ENCODE measurements around the gene CNIH1. TPM values are rescaled to one million over a fixed set of nuclear protein-coding genes. Genes with fewer than 3 reads are reported as not detected.
"Not testable (repeated sequence)": the region's sequence is repeated elsewhere in the genome, so short reads cannot be mapped to it uniquely, and the experiment has no call there.

Gene CNIH1
- total RNA-seq, 4 donors from 2014 or later: 48.9 to 137 (median 99.3) TPM

DNA sequence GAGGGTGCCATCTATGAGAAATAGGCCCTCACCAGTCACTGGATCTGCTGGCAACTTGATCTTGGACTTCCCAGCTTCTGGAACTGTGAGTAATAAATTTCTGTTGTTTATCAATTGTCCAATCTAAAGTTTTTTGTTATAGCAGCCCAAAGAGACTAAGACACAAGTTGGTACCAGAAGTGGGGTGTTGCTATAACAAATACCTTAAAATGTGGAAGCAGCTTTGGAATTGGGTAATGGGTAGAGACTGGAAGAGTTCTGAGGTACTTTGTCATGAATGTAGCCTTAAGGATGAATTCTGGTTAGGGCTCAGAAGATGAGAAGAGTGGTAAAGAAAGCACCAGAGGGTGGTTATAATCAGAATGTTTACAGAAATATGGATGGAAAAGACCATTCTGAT, 26.1 kb upstream of the CNIH1 start:
- no peak for DNase-seq (ENCODE audit: low spot score in 2 of 2)
- TF ChIP-seq EP300 (IDR thresholded peaks at IDR 0.05) (no peak), POLR2A (IDR thresholded peaks at IDR 0.05) (no peak), POLR2AphosphoS5 (IDR thresholded peaks at IDR 0.05) (no peak)
- TF ChIP-seq, protein P1, sequence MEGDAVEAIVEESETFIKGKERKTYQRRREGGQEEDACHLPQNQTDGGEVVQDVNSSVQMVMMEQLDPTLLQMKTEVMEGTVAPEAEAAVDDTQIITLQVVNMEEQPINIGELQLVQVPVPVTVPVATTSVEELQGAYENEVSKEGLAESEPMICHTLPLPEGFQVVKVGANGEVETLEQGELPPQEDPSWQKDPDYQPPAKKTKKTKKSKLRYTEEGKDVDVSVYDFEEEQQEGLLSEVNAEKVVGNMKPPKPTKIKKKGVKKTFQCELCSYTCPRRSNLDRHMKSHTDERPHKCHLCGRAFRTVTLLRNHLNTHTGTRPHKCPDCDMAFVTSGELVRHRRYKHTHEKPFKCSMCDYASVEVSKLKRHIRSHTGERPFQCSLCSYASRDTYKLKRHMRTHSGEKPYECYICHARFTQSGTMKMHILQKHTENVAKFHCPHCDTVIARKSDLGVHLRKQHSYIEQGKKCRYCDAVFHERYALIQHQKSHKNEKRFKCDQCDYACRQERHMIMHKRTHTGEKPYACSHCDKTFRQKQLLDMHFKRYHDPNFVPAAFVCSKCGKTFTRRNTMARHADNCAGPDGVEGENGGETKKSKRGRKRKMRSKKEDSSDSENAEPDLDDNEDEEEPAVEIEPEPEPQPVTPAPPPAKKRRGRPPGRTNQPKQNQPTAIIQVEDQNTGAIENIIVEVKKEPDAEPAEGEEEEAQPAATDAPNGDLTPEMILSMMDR (IDR thresholded peaks at IDR 0.05): no peak
- peaks cover 8% of the 10 kb centered on the region for H3K9me3 ChIP-seq

DNA sequence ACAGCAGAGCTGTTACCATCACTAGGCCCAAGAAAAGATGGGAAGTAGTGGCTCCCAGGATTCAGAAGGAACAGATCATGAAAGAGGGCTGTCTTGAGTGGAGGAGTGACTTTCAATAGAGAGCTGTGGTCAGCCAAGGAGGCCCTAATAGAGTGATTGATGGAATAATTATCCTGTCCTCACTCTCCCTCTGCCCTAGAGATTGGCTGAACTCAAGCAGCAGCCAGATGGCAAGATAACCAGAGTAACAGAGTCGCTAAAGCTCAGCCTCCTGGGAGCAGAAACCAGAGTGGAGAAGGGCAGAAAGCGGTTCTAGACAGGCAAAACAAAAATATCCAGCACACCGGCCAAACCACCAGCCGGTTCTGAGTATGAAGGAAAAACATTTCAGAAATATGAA, 24.5 kb upstream of the CNIH1 start:
- Histone ChIP-seq H3K27ac (no peak overlapping the region), H3K36me3 (peaks cover 2% of the 10 kb centered on the region), H3K4me3 (no peak overlapping the region), H3K4me1 (no peaks in the 10 kb centered on the region), H3K9me3 (peaks cover 8% of the 10 kb centered on the region), H3K27me3 (no peaks in the 10 kb centered on the region)
- WGBS: 81% methylated on average over 4 of the region's 4 CpGs
- no peak for DNase-seq (ENCODE audit: low spot score in 2 of 2)
- no peak for TF ChIP-seq POLR2A (IDR thresholded peaks at IDR 0.05)
- no peak for TF ChIP-seq EP300 (IDR thresholded peaks at IDR 0.05)
- TF ChIP-seq, protein P1 (IDR thresholded peaks at IDR 0.05): no peak
- no peak for TF ChIP-seq POLR2AphosphoS5 (IDR thresholded peaks at IDR 0.05)

More for the DNA sequence above, 26.1 kb upstream of the CNIH1 start:
- Histone ChIP-seq H3K36me3 (peaks cover 3% of the 10 kb centered on the region), H3K27ac (no peak overlapping the region), H3K27me3 (no peaks in the 10 kb centered on the region), H3K4me3 (no peak overlapping the region), H3K4me1 (no peaks in the 10 kb centered on the region)

DNA sequence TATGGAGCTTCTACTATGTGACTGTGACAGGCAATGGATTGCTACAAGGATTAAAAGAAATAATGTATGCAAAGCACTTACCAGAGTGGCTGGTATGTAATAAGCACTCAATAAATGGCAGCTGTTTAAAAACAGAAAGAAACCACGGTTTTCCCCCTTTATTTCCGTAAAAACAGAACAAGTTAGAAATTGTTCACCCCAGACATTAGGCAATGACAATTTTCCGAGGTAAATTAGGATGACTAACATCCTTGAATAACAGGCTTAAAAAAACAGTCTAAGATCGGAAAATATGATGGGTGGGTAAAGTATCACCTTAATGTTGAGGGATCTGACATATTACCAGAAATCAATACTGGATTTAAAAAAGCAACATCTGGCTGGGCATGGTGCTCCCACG, 20.9 kb upstream of the CNIH1 start:
- no peak overlapping the region for H3K27ac ChIP-seq
- TF ChIP-seq POLR2A (IDR thresholded peaks at IDR 0.05) (no peak), EP300 (IDR thresholded peaks at IDR 0.05) (no peak), POLR2AphosphoS5 (IDR thresholded peaks at IDR 0.05) (no peak)
- TF ChIP-seq, protein P1 (IDR thresholded peaks at IDR 0.05): no peak
- no peaks in the 10 kb centered on the region for H3K36me3 ChIP-seq
- no peak overlapping the region for H3K4me3 ChIP-seq
- DNase-seq (ENCODE audit: low spot score in 2 of 2): no peak
- no peaks in the 10 kb centered on the region for H3K9me3 ChIP-seq
- H3K4me1 ChIP-seq: no peaks in the 10 kb centered on the region
- H3K27me3 ChIP-seq: no peaks in the 10 kb centered on the region
- 53% methylated on average over 5 of the region's 5 CpGs for WGBS

DNA sequence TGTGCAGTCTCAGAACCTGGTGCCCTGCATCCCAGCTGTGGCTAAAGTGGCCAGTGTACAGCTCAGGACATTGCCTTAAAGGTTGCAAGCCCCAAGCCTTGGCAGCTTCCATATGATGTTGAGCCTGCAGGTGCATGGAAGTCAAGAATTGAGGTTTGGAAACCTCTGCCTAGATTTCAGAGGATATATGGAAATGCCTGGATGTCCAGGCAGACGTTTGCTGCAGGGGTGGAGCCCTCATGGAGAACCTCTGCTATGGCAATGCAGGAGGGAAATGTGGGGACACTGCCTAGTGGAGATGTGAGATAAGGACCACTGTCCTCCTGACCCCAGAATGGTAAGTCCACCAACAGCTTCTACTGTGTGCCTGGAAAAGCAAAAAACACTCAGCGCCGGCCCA, 17.9 kb upstream of the CNIH1 start:
- WGBS: 96% methylated on average over 3 of the region's 3 CpGs
- no peak overlapping the region for H3K27ac ChIP-seq
- no peak overlapping the region for H3K4me3 ChIP-seq
- H3K9me3 ChIP-seq: no peaks in the 10 kb centered on the region
- H3K27me3 ChIP-seq: no peaks in the 10 kb centered on the region
- no peak for TF ChIP-seq POLR2A (IDR thresholded peaks at IDR 0.05)
- TF ChIP-seq, protein P1 (IDR thresholded peaks at IDR 0.05): no peak
- TF ChIP-seq EP300 (IDR thresholded peaks at IDR 0.05): no peak
- TF ChIP-seq POLR2AphosphoS5 (IDR thresholded peaks at IDR 0.05): no peak
- DNase-seq (ENCODE audit: low spot score in 2 of 2): no peak
- H3K4me1 ChIP-seq: no peaks in the 10 kb centered on the region
- H3K36me3 ChIP-seq: no peaks in the 10 kb centered on the region

DNA sequence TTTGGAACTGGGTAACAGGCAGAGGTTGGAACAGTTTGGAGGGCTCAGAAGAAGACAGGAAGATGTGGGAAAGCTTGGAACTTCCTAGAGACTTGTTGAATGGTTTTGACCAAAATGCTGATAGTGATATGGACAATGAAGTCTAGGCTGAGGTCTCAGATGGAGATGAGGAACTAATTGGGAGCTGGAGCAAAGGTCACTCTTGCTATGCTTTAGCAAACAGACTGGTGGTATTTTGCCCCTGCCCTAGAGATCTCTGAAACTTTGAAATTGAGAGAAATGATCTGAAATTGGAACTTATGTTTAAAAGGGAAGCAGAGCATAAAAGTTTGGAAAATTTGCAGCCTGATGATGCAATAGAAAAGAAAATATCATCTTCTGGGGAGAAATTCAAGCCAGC, 17.4 kb upstream of the CNIH1 start:
- H3K27ac ChIP-seq; H3K27me3 ChIP-seq; H3K36me3 ChIP-seq; H3K4me1 ChIP-seq; H3K4me3 ChIP-seq; H3K9me3 ChIP-seq; DNase-seq (ENCODE audit: low spot score in 2 of 2): not testable (repeated sequence)

DNA sequence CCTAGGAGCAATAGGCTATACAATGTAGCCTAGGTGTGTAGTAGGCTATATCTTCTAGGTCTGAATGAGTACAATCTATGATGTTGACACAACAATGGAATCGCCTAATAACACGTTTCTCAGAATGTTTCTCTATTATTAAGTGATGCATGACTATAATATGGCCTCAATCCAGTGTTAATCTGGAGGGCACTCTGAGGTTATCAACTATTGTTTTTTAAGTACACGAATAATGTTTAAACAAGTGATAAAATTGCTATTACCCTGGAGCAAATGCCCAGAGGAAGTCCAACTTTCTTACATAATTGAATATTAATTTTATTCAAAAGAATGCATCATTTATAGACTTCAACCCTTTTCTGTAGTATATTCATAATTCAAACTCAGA, 16.4 kb upstream of the CNIH1 start:
- Histone ChIP-seq H3K4me1 (no peaks in the 10 kb centered on the region), H3K27ac (no peak overlapping the region), H3K36me3 (no peaks in the 10 kb centered on the region), H3K27me3 (no peaks in the 10 kb centered on the region), H3K4me3 (no peak overlapping the region), H3K9me3 (no peaks in the 10 kb centered on the region)
- DNase-seq (ENCODE audit: low spot score in 2 of 2): no peak
- WGBS: 76% methylated on average over 3 of the region's 3 CpGs
- no peak for TF ChIP-seq EP300 (IDR thresholded peaks at IDR 0.05)
- TF ChIP-seq, protein P1 (IDR thresholded peaks at IDR 0.05): no peak
- no peak for TF ChIP-seq POLR2A (IDR thresholded peaks at IDR 0.05)
- TF ChIP-seq POLR2AphosphoS5 (IDR thresholded peaks at IDR 0.05): no peak

DNA sequence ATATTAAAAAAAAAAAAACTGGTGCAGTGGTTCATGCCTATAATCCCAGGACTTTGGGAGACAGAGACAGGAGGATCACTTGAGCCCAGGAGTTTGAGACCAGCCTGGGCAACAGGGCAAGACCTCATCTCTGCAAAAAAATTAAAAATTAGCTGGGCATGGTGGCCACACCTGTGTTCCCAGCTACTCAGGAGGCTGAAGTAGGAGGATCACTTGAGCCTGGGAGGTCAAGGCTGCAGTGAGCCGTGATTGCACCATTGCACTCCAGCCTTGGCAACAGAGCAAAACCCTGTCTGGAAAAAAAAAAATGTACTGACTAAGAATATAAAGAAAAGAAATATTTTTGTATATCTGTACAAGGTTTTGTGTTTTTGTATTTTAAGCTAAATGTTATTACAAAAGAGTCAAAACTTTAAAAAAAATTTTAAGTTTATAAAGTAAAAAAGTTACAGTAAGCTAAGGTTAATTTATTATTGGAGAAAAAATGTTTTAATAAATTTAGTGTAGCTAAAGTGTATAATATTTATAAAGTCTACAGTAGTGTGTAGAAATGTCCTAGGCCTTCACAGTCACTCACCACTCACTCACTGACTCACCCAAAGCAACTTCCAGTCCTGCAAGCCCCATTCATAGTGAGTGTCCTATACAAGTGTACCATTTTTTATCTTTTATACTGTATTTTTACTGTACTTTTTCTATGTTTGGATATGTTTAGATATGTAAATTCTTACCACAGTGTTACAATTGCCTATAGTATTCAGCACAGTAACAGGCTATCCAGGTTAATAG, 15.8 kb upstream of the CNIH1 start:
- 100% methylated on average over 1 of the region's 1 CpG for WGBS
- not testable (repeated sequence) for H3K27me3 ChIP-seq; H3K27ac ChIP-seq; H3K9me3 ChIP-seq; H3K36me3 ChIP-seq; DNase-seq (ENCODE audit: low spot score in 2 of 2); H3K4me1 ChIP-seq; H3K4me3 ChIP-seq

Measured in suprapubic skin (tissue), 4 donors.